WTC11 (cell line): ENCODE measurements around the gene ZNF732. TPM values are rescaled to one million over a fixed set of nuclear protein-coding genes. Genes with fewer than 3 reads are reported as not detected.

Source experiments
- ATAC-seq: fragments of 200-7000 bp; cut with Tn5 transposase; 2 replicates; pipeline ENCODE4 v1.10.0; 2021; ENCODE audit warnings: mild to moderate bottlenecking, moderate library complexity
- CTCF ChIA-PET: fragments of 300-600 bp; sonication (Branson Sonifier 250); formaldehyde crosslinking; loops from one replicate; lab custom pipeline; 2021; ENCODE audit warnings: antibody characterized with exemption; lab: Charles Lee
- POLR2A ChIA-PET: fragments of 350-600 bp; sonication (Branson Sonifier 250); formaldehyde crosslinking; loops from one replicate; lab custom pipeline; 2021; ENCODE audit warnings: antibody characterized with exemption; lab: Charles Lee
- DNase-seq: peaks from one replicate; pipeline ENCODE4 v3.0.0; 2021; ENCODE audit warnings: low spot score
- H3K27ac Mint-ChIP-seq: 2 replicates; pipeline ENCODE4 v1.8.0; 2021; ENCODE audit warnings: mixed read lengths
- H3K27me3 Mint-ChIP-seq: 2 replicates; pipeline ENCODE4 v1.8.0; 2021; ENCODE audit warnings: low read depth, mild to moderate bottlenecking, moderate library complexity, mixed read lengths
- H3K36me3 Mint-ChIP-seq: 2 replicates; pipeline ENCODE4 v1.8.0; 2021; ENCODE audit warnings: mixed read lengths
- H3K4me1 Mint-ChIP-seq: 2 replicates; pipeline ENCODE4 v1.8.0; 2022; ENCODE audit warnings: mixed read lengths
- H3K4me3 Mint-ChIP-seq: 2 replicates; pipeline ENCODE4 v1.8.0; 2021; ENCODE audit warnings: mild to moderate bottlenecking, moderate library complexity, mixed read lengths
- H3K9me3 Mint-ChIP-seq: 2 replicates; pipeline ENCODE4 v1.8.0; 2021; ENCODE audit warnings: mixed read lengths
- ATF1 ChIP-seq: sonication (generic); formaldehyde crosslinking; IDR thresholded peaks from 2 replicates; pipeline ENCODE4 v1.8.1; 2023; ENCODE audit warnings: mild to moderate bottlenecking, moderate library complexity, missing genetic modification reagents
- ATF6 ChIP-seq: sonication (generic); formaldehyde crosslinking; IDR thresholded peaks from 2 replicates; pipeline ENCODE4 v1.8.1; 2023; ENCODE audit warnings: mild to moderate bottlenecking, missing genetic modification reagents
- CREB1 ChIP-seq: sonication (generic); formaldehyde crosslinking; IDR thresholded peaks from 2 replicates; pipeline ENCODE4 v1.8.0; 2023; ENCODE audit warnings: mild to moderate bottlenecking, missing genetic modification reagents
- EMX1 ChIP-seq: fragments of 250-450 bp; sonication (Bioruptor Pico); IDR thresholded peaks from 2 replicates; pipeline ENCODE4 v1.8.0; 2021; ENCODE audit warnings: mild to moderate bottlenecking
- ESRRA ChIP-seq: sonication (generic); formaldehyde crosslinking; IDR thresholded peaks from 2 replicates; pipeline ENCODE4 v1.8.1; 2022; ENCODE audit warnings: mild to moderate bottlenecking, missing genetic modification reagents, borderline replicate concordance
- FOXJ3 ChIP-seq: sonication (generic); formaldehyde crosslinking; IDR thresholded peaks from 2 replicates; pipeline ENCODE4 v1.9.0; 2021; ENCODE audit warnings: missing genetic modification reagents, mild to moderate bottlenecking, borderline replicate concordance
- FOXP4 ChIP-seq: sonication (generic); formaldehyde crosslinking; IDR thresholded peaks from 2 replicates; pipeline ENCODE4 v1.8.0; 2022; ENCODE audit warnings: mild to moderate bottlenecking, missing genetic modification reagents
- GTF2I ChIP-seq: fragments of 250-450 bp; sonication (Bioruptor Pico); conservative IDR thresholded peaks from 2 replicates; pipeline ENCODE4 v1.4.0; 2021; ENCODE audit warnings: mild to moderate bottlenecking
- KAT7 ChIP-seq: sonication (generic); formaldehyde crosslinking; IDR thresholded peaks from 2 replicates; pipeline ENCODE4 v1.8.1; 2023; ENCODE audit warnings: missing genetic modification reagents, mild to moderate bottlenecking, borderline replicate concordance
- MAX ChIP-seq: sonication (generic); formaldehyde crosslinking; IDR thresholded peaks from 2 replicates; pipeline ENCODE4 v1.8.0; 2022; ENCODE audit warnings: mild to moderate bottlenecking, missing genetic modification reagents
- MYBL2 ChIP-seq: sonication (generic); formaldehyde crosslinking; IDR thresholded peaks from 2 replicates; pipeline ENCODE4 v1.8.1; 2023; ENCODE audit warnings: mild to moderate bottlenecking, moderate library complexity, missing genetic modification reagents
- NFE2L1 ChIP-seq: sonication (generic); formaldehyde crosslinking; IDR thresholded peaks from 2 replicates; pipeline ENCODE4 v1.8.1; 2023; ENCODE audit warnings: missing genetic modification reagents
- OVOL2 ChIP-seq: fragments of 250-450 bp; sonication (Bioruptor Pico); IDR thresholded peaks from 2 replicates; pipeline ENCODE4 v1.9.0; 2021; ENCODE audit warnings: mild to moderate bottlenecking, borderline replicate concordance
- SMAD4 ChIP-seq: sonication (generic); formaldehyde crosslinking; IDR thresholded peaks from 2 replicates; pipeline ENCODE4 v1.8.0; 2022; ENCODE audit warnings: mild to moderate bottlenecking, missing genetic modification reagents
- USF1 ChIP-seq: sonication (generic); formaldehyde crosslinking; IDR thresholded peaks from 2 replicates; pipeline ENCODE4 v1.8.0; 2022; ENCODE audit warnings: mild to moderate bottlenecking, missing genetic modification reagents
- ZNF121 ChIP-seq: sonication (generic); formaldehyde crosslinking; IDR thresholded peaks from 2 replicates; pipeline ENCODE4 v1.8.0; 2023; ENCODE audit warnings: missing genetic modification reagents
- ZNF219 ChIP-seq: sonication (generic); formaldehyde crosslinking; IDR thresholded peaks from 2 replicates; pipeline ENCODE4 v1.8.0; 2023; ENCODE audit warnings: missing genetic modification reagents, mild to moderate bottlenecking, borderline replicate concordance
- ZNF232 ChIP-seq: sonication (generic); formaldehyde crosslinking; IDR thresholded peaks from 2 replicates; pipeline ENCODE4 v1.8.0; 2022; ENCODE audit warnings: mild to moderate bottlenecking, missing genetic modification reagents
- ZNF416 ChIP-seq: fragments of 250-450 bp; sonication (Bioruptor Pico); IDR thresholded peaks from 2 replicates; pipeline ENCODE4 v1.9.0; 2021; ENCODE audit warnings: mild to moderate bottlenecking, inconsistent platforms
- ZNF423 ChIP-seq: fragments of 250-450 bp; sonication (Bioruptor Pico); IDR thresholded peaks from 2 replicates; pipeline ENCODE4 v2.1.2; 2022; ENCODE audit warnings: mild to moderate bottlenecking, moderate library complexity
- total RNA-seq: library from RNA; stranded (reverse); gene quantifications from 3 replicates; pipeline ENCODE4 v1.2.3, GENCODE V29; 2021
- TF ChIP-seq, protein P1 (sequence below): sonication (generic); formaldehyde crosslinking; IDR thresholded peaks from 2 replicates; pipeline ENCODE4 v1.8.1; 2022; ENCODE audit warnings: mild to moderate bottlenecking, missing genetic modification reagents, moderate library complexity, borderline replicate concordance
- TF ChIP-seq, protein P2 (sequence below): sonication (generic); formaldehyde crosslinking; IDR thresholded peaks from 2 replicates; pipeline ENCODE4 v1.8.1; 2022; ENCODE audit warnings: low read depth, missing genetic modification reagents, borderline replicate concordance

The ZNF732 gene
- total RNA-seq, 1 experiment from 2014 or later, result 33.8 TPM

DNA sequence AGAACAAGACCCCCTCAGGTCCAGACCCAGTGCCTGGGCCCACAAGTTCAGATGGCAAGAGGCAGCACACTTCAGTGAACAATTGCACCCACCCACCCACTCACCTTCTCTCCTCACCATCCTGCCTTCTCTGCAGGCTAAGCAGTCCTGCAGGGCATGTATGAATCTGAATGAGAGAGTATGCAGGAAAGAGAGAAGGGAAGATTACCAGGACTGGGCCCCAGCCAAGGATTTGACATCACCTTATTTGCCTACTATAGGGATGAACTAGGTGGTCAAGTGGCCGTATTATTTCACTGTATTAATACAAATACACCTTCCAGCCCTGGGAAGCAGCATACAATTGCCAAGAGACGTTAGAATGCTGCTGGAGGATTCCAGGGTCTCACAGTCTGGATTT is 30.2 kb upstream of the ZNF732 start:
- Mint-ChIP-seq H3K9me3 (no peaks in the 10 kb centered on the region), H3K36me3 (peaks cover 7% of the 10 kb centered on the region)

GRCh38 chr4:328729-329128 is 23.5 kb upstream of the ZNF732 start:
- Mint-ChIP-seq H3K4me1 (no peaks in the 10 kb centered on the region), H3K4me3 (no peak overlapping the region), H3K27me3 (no peaks in the 10 kb centered on the region; the same call in 1 of the 2 replicates), H3K9me3 (peaks cover 29% of the 10 kb centered on the region), H3K36me3 (peaks cover 12% of the 10 kb centered on the region), H3K27ac (no peak overlapping the region)
- TF ChIP-seq NFE2L1 (CRISPR knock-in tag) (no peak), ATF6 (CRISPR knock-in tag) (no peak), EMX1 (no peak), ZNF423 (CRISPR knock-in tag) (no peak), OVOL2 (CRISPR knock-in tag) (no peak), FOXP4 (CRISPR knock-in tag) (no peak), KAT7 (CRISPR knock-in tag) (no peak), ZNF219 (CRISPR knock-in tag) (no peak), ZNF416 (CRISPR knock-in tag) (no peak), ZNF232 (no peak), GTF2I (CRISPR knock-in tag) (no peak), MAX (no peak), CREB1 (no peak)
- TF ChIP-seq, protein P1, sequence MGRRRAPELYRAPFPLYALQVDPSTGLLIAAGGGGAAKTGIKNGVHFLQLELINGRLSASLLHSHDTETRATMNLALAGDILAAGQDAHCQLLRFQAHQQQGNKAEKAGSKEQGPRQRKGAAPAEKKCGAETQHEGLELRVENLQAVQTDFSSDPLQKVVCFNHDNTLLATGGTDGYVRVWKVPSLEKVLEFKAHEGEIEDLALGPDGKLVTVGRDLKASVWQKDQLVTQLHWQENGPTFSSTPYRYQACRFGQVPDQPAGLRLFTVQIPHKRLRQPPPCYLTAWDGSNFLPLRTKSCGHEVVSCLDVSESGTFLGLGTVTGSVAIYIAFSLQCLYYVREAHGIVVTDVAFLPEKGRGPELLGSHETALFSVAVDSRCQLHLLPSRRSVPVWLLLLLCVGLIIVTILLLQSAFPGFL (CRISPR knock-in tag), result no peak
- no peak for ATAC-seq
- POLR2A ChIA-PET, result no interaction called here
- no peak for DNase-seq
- CTCF ChIA-PET, result interaction anchor here (2.8 kb wide), 1 partner anchor 24 kb away, joined by 21 read pairs; the partner anchor contains the start of gene ZNF732

More for the DNA sequence above, 30.2 kb upstream of the ZNF732 start:
- H3K4me3 Mint-ChIP-seq, result peak overlapping the region; percentile 70
- peaks cover 35% of the 10 kb centered on the region for H3K4me1 Mint-ChIP-seq
- H3K27me3 Mint-ChIP-seq, result peaks cover 16% of the 10 kb centered on the region; the same call in 1 of the 2 replicates
- ChIA-PET CTCF (no interaction called here), POLR2A (no interaction called here)
- ATAC-seq (no peak), DNase-seq (no peak)
- H3K27ac Mint-ChIP-seq, result no peak overlapping the region
- TF ChIP-seq ESRRA (no peak), EMX1 (no peak), SMAD4 (CRISPR knock-in tag) (no peak), USF1 (no peak), ATF1 (CRISPR knock-in tag) (no peak), ZNF423 (CRISPR knock-in tag) (no peak), MYBL2 (no peak), ZNF219 (CRISPR knock-in tag) (no peak), FOXJ3 (no peak), ZNF121 (CRISPR knock-in tag) (no peak)
- TF ChIP-seq, protein P2, sequence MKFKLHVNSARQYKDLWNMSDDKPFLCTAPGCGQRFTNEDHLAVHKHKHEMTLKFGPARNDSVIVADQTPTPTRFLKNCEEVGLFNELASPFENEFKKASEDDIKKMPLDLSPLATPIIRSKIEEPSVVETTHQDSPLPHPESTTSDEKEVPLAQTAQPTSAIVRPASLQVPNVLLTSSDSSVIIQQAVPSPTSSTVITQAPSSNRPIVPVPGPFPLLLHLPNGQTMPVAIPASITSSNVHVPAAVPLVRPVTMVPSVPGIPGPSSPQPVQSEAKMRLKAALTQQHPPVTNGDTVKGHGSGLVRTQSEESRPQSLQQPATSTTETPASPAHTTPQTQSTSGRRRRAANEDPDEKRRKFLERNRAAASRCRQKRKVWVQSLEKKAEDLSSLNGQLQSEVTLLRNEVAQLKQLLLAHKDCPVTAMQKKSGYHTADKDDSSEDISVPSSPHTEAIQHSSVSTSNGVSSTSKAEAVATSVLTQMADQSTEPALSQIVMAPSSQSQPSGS (CRISPR knock-in tag), result no peak
- TF ChIP-seq, all 79 proteins: peak for 0
